HG02970 (cell line): Measurements from ENCODE around the gene SPECC1.
"Not testable (repeated sequence)": the region's sequence is repeated elsewhere in the genome, so short reads cannot be mapped to it uniquely, and the experiment has no call there.

ENCODE experiments used
- ATAC-seq: cut with Tn5 transposase; IDR thresholded peaks from one replicate; pipeline ENCODE4 v1.9.1; 2021; ENCODE audit warnings: mild to moderate bottlenecking, moderate library complexity, moderate number of reproducible peaks; ENCODE audit not compliant: unreplicated experiment, low FRiP score

SPECC1 gene

GRCh38 chr17:20008242-20009051 lies 712 bp upstream of the SPECC1 start:
- ATAC-seq = peak; percentile 28

DNA sequence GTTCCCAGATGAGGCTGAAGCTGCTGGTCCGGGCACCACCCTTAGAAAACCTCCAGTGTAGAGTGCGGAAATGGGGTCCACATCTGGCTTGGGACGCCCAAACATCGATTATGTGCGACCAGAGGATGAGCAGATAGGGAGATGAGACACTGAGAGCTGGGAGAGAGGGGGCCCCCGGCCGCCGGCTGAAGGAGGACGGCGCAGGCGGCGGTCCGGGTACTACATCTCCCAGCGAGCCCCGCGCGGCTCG lies 182 bp upstream of the SPECC1 start:
- peak; percentile 21 for ATAC-seq

DNA sequence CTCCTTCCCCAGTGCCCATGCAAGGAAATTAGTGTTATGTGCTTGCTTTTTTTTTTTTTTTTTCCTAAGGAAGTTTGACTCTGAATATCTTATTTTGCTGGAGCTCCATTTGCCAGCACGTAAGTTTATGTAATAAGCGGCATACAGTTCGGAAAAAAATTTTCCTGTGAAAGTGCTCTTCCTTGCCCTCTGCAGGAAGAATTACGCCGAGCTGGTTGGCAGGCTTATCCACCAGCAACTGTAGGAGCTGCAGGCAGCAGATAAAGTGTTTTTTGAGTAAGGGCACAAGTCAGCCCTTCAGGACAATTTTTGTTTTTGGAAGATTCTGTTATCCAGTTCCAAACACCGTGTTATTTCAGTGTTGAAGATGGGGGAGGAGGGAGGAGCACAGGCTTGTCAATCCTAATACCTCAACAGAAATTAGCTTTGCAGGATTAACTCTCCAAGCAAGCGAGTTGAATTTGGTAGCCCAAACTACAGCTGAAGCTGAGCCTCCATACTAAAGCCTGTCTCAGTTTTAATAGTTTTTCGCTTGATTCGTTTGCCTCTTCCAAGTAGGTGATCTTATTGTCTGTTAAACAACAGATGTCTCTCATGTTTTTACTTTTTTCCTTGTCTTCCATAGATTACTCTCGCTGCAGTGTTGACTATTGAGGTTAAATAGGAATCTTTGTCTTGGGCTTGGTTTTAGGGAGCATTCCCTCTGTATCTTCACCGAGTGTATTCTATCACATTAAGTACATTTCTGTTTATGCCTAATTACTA lies 1.1 kb downstream of the SPECC1 start:
- no peak for ATAC-seq

DNA sequence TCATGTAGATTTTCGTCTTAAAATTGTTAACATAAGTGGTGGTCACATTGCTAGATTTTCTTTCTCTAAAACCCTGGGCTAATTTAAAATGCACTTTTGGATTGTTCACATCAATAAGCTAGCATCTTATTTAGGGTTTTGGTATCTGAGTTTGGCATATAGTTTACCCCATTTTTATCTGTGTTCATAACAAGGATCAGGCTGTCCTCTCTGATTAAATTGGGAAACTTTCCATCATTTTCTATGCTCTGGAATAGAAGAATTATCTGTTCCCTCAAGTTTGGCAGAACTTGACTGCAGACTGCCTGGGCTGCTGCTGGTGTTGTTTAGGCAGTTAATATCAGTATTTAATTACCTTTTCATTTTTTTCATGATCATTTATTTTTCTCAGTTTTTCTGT lies 1.8 kb downstream of the SPECC1 start:
- ATAC-seq = no peak

DNA sequence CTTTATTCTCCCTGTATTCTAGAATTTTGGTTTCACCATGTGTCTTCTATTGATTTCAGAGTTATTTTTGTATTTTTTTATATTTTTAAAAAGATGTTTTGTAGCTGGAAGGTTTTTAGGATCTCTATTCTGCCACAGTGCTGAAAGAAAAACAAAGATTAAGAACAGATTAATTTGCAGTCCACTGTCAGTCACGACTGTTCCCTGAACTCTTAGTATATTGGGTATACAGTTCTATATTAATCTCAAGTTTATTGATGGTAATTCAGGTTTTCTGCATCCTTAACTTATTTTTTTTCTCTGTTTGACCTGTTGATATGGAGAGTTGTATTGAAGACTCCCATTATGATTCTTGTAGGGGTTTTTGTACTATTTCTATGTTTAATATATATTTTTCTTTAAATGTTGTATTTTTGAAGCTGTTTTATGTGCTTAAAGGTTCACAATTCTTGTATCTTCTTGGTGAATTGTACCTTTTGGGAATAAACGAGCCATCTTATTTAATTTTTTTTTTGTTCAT lies 2.9 kb downstream of the SPECC1 start:
- no peak for ATAC-seq

DNA sequence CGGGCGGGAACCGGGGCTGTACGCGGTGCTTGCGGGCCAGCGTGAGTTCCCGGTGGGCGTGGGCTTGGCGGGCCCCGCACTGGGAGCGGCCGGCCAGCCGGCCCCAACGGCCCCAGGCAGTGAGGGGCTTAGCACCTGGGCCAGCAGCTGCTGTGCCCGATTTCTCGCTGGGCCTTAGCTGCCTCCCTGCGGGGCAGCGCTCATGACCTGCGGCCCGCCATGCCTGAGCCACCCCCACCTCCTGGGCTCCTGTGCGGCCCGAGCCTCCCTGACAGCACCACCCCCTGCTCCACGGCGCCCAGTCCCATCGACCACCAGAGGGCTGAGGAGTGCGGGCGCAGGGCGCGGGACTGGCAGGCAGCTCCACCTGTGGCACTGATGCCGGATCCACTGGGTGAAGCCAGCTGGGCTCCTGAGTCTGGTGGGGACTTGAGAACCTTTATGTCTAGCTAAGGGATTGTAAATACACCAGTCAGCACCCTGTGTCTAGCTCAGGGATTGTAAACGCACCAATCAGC lies 7.4 kb downstream of the SPECC1 start:
- ATAC-seq = not testable (repeated sequence)

DNA sequence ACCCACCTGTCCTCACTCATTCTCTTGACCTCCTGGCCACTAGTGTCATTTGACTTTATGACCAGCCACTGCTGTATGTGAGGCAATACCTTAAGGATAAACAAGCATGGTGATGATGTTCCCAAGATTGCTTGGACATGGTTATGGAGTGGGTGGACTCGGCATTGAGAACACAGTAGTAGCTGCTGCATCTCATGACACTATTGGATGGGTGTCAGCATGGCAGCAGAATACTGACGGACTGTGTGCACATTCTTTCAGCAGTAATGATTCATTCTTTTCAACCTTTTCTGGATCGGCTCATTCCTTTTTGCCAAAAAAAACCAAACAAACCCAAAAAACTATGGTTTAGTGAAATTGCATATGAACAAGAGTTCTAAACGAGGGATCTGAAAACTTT lies 13.5 kb downstream of the SPECC1 start:
- no peak for ATAC-seq

DNA sequence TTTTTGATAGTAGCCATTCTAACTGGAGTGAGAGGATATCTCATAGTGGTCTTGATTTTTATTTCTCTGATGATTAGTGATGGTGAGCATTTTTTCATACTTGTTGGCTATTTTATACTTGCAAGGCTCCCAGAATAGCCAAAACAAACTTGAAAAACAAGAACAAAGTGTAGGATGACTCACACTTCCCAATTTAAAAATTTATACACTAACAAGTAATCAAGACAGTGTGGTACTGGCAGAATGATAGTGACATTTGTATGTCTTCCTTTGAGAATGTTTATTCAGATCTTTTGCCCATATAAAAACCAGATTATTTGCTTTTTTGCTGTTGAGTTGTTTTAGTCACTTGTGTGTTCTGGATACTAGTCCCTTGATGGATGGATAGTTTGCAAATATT lies 17.8 kb downstream of the SPECC1 start:
- ATAC-seq = no peak

DNA sequence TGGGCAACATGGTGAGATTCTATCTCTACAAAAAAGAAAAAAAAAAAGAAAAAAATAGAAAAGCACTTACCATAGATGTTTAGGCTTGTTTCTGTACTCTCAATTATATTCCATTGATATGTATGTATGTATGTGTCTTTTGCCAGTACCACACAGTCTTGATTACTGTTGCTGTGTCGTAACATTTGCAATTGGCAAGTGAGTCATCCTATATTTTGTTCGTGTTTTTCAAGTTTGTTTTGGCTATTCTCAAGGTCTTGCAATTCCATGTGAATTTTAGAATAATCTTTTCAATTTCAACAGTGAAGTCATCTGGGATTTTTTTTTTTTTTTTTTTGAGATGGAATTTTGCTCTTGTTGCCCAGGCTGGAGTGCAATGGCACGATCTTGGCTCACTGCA lies 19.3 kb downstream of the SPECC1 start:
- ATAC-seq = no peak

GRCh38 chr17:20032636-20033035 lies 23.5 kb downstream of the SPECC1 start:
- no peak for ATAC-seq

DNA sequence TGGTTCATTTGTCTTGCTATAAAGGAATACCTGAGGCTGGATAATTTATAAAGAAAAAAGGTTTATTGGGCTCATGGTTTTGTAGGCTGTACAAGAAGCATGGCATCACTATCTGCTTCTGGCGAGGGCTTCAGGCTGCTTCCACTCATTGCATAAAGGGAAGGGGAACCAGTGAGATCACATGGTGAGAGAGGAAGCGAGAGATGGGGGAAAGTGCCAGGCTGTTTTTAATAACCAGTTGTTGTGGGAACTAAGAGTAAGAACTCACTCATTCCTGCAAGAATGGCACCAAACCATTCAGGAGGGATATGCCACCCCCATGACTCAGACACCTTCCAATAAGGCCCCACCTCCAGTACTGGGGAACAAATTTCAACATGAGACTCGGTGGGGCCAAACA lies 24.3 kb downstream of the SPECC1 start:
- ATAC-seq = no peak

- ATAC-seq = no peak
Measured at GRCh38 chr17:20035501-20035900, 26.3 kb downstream of the SPECC1 start.

- ATAC-seq = not testable (repeated sequence)
Measured at GRCh38 chr17:20037286-20037685, 28.1 kb downstream of the SPECC1 start.

DNA sequence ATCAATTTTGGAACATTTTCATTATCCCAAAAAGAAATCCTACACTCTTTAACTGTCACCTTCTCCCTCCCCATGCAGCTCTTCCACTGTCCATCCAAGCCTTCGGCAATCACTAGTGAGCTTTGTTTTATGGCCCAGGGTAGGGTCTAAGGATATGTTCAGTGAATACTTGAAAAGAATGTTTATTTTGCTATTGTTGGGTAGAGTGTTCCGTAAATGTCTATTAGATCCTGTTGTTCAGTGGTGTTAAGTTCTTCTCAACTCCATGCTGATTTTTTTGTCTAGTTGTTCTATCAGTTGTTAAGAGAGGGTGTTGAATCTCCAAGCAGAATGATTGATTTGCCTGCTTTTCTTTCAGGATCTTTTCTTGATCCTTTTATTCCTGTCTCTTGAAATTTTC lies 29.9 kb downstream of the SPECC1 start:
- ATAC-seq = no peak

DNA sequence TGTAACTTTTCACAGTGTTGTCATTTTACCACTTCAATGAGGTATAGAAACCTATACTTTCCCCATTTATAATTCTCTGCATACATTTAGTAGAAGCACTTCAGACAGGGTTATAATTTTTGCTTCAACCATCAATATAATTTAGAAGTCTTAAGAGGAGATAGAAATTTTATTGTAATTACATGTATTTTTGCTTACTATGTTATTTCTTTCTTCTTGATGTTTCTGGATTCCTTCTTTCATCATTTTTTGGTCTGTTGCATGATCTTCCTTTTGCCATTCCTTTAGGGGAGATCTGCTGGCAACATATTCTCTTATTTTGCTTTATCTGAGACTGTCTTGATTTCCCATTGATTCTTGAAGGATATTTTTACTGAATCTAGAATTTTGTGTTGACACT lies 31.1 kb downstream of the SPECC1 start:
- no peak for ATAC-seq

GRCh38 chr17:20043021-20043420 lies 33.9 kb downstream of the SPECC1 start:
- no peak for ATAC-seq

- ATAC-seq = no peak
Measured at GRCh38 chr17:20045476-20045875, 36.3 kb downstream of the SPECC1 start.

DNA sequence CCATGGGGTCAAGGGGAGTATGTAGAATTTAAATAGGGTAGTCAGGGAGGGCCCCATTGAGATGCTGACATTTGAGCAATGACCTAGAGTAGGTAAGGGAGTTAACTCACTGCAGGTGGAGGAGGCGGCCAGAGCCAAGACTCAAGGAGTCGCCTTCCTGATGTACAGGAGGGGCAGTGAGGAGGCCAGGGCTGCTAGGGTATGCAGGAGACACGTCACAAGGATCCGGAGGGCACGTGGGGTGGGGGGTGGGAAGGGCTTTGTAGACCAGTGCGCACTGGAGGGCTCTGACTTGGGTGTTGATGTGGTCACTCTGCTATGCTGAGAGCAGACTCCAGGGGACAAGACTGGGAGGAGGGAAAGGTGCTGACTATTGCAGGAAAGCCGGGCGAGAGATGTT lies 37.5 kb downstream of the SPECC1 start:
- ATAC-seq = no peak

DNA sequence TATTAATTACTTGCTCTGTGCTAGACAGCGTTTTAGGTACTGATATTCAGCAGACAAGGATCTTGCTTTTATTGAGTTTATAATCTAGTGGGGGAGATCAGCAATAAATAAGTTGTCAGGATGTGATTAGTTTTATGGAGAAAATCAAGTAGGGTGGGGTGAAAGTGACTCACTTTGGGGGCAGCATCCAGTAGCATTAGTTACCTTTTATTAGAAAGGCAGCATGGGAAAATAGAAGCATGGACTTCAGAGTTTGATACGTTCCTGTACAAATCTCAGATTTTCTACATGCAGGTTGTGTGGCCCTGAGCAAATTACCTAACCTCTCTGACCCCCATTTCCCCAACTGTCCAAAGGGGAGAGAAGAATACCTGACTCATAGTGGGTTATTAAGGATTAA lies 42.5 kb downstream of the SPECC1 start:
- no peak for ATAC-seq

GRCh38 chr17:20053361-20053964 lies 44.3 kb downstream of the SPECC1 start:
- ATAC-seq = no peak

DNA sequence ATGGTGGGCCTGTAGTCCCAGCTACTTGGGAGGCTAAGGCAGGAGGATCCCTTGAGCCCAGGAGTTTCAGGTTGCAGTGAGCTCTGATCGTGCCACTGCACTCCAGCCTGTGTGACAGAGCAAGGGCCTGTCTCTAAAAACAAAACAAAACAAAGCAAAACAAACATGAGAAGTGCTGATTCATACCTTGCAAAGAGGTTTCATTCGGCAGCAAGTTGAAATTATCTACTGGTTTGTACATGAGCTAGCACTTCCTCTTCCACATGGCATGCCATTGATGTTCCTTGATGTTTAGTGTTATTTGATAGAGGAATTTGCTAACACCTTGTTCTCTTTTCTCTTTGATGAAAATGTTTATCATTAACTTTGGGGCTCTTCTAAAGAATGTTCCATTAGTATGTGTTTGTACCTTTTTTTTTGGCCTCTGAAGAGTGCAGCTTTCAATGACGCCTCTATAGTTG lies 50.6 kb downstream of the SPECC1 start:
- no peak for ATAC-seq
